K562 (cell line): ENCODE results near the gene MRPS24.

Experiments
- BCL6 ChIP-seq: fragments of 250-450 bp; sonication (Bioruptor Pico); IDR thresholded peaks from 2 replicates; pipeline ENCODE4 v1.4.0; 2020
- CHD2 ChIP-seq: IDR thresholded peaks from 2 replicates; pipeline ENCODE4 v1.6.1; 2011; ENCODE audit warnings: low read depth, low read length
- CTCF ChIP-seq, 3 experiments: IDR thresholded peaks in 2 of 3; conservative IDR thresholded peaks in 1 of 3; 2 replicates each; pipeline ENCODE4 v1.5.1; 2011 to 2012; ENCODE audit warnings: low read length in 3 of 3, mild to moderate bottlenecking in 3 of 3, control low read depth in 2 of 3, improper control_type of control experiment in 1 of 3, inconsistent platforms in 1 of 3, low read depth in 1 of 3, mixed read lengths in 1 of 3, moderate library complexity in 1 of 3; ENCODE audit not compliant: insufficient read depth in 2 of 3
- E2F1 ChIP-seq: sonication (generic); formaldehyde crosslinking; IDR thresholded peaks from 2 replicates; pipeline ENCODE4 v1.8.1; 2023; ENCODE audit warnings: mild to moderate bottlenecking, missing genetic modification reagents, moderate library complexity
- EP300 ChIP-seq: IDR thresholded peaks from 2 replicates; pipeline ENCODE4 v1.6.1; 2012; ENCODE audit warnings: low read length, improper control_type of control experiment
- GABPA ChIP-seq: fragments of 200-800 bp; sonication (Bioruptor generic); conservative IDR thresholded peaks from 2 replicates; pipeline ENCODE4 v1.6.1; 2016; ENCODE audit warnings: low read depth, missing genetic modification characterization, missing compliant biosample characterization
- GATAD2B ChIP-seq: fragments of 450-650 bp; IDR thresholded peaks from 2 replicates; pipeline ENCODE4 v1.6.1; 2017; ENCODE audit warnings: mild to moderate bottlenecking, borderline replicate concordance
- IRF2 ChIP-seq: sonication (generic); formaldehyde crosslinking; IDR thresholded peaks from 2 replicates; pipeline ENCODE4 v1.8.1; 2022; ENCODE audit warnings: mild to moderate bottlenecking, missing genetic modification reagents
- PHTF2 ChIP-seq: fragments of 250-450 bp; sonication (Bioruptor Pico); IDR thresholded peaks from 2 replicates; pipeline ENCODE4 v1.5.0; 2021; ENCODE audit warnings: mild to moderate bottlenecking
- POLR2AphosphoS5 ChIP-seq: IDR thresholded peaks from 2 replicates; pipeline ENCODE4 v1.6.1; 2011; ENCODE audit warnings: mild to moderate bottlenecking, low read depth, low read length, moderate library complexity; ENCODE audit not compliant: control insufficient read depth, insufficient read depth
- PTBP1 ChIP-seq: fragments of 200-400 bp; formaldehyde crosslinking; IDR thresholded peaks from 2 replicates; pipeline ENCODE4 v1.6.1; 2017; ENCODE audit warnings: low read depth, low read length
- SMC3 ChIP-seq: conservative IDR thresholded peaks from 2 replicates; pipeline ENCODE4 v1.6.1; 2011; ENCODE audit warnings: low read depth, low read length, improper control_type of control experiment; ENCODE audit not compliant: insufficient read depth

- TF ChIP-seq CTCF (IDR thresholded peaks at IDR 0.05 in 2 of 3, conservative IDR thresholded peaks at IDR 0.05 in 1 of 3; ENCODE audit: insufficient read depth in 2 of 3, low read depth in 1 of 3, low read length in 3 of 3) (no peak), POLR2AphosphoS5 (no peak), CHD2 (no peak), GATAD2B (no peak), IRF2 (no peak), PTBP1 (no peak), EP300 (no peak), PHTF2 (CRISPR knock-in tag) (no peak), BCL6 (CRISPR knock-in tag) (no peak), GABPA (tag) (no peak), SMC3 (no peak), E2F1 (CRISPR knock-in tag) (no peak)
Observed at GRCh38 chr7:43888993-43889945, 20.0 kb upstream of the MRPS24 start.
